Posterior cingulate gyrus (tissue), 11 donors: Measurements from ENCODE around the gene NIPAL4.
A peak's percentile ranks its signal among the peaks of the same experiment; 100 is the strongest.
"Not testable (repeated sequence)": the region's sequence is repeated elsewhere in the genome, so short reads cannot be mapped to it uniquely, and the experiment has no call there.

Experiments used
- DNase-seq, 10 donors: peaks; one replicate each; pipeline versions ENCODE4 v3.0.0 to v3.0.0-alpha.2; 2020 to 2021; ENCODE audit warnings: mixed read lengths in 3 of 10
- intact Hi-C: fragments of 100-400 bp; cut with DNase I; formaldehyde crosslinking; loops from one replicate; pipeline ENCODE4 v1.15.1; 2023

Gene NIPAL4

DNA sequence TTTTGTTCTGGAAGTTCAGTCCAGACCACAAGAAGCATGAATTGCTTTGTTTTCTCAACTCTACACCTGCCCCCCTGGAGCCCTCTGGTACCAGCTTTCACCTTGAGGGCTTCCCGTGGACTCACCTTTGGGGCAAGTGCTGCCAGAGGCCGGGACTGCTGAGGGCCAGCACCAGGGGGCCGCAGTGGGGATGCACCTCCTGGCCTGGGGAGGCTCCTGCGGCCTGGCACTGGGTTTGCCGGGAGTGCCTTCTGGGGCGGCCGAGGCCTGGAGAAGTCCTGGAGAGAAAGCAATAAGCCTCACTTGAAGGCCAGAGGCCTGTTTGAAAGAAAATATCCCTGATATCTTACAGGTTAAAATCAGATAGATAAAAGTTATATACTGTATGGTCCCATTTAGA, 21.7 kb downstream of the NIPAL4 start:
- intact Hi-C loops = no loop called here
- no peak for DNase-seq

GRCh38 chr5:157482702-157483101, 22.7 kb downstream of the NIPAL4 start:
- intact Hi-C loops, DNase-seq: not testable (repeated sequence)

DNA sequence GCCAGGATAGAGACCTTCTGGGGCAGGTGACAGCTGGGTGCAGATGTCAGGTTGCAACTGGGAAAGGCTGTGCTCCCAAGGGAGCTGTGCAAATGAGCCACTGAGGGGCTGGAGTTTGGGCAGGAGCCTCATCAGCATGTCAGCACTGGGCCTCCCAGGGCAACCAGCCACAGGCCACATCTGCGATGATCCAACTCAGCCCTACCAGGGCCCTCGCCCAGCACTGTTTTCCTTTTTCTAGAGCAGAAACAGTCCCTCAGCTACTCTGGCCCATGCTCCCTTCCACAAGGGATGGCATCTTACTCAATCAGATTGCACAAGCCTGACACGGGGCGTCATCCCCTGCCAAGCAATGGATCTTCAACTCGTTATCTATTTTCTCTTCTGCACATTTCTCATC, 24.8 kb downstream of the NIPAL4 start:
- intact Hi-C loops = no loop called here
- DNase-seq = peak in 5 of 10 donors; percentile 19 to 90 (median 43)

DNA sequence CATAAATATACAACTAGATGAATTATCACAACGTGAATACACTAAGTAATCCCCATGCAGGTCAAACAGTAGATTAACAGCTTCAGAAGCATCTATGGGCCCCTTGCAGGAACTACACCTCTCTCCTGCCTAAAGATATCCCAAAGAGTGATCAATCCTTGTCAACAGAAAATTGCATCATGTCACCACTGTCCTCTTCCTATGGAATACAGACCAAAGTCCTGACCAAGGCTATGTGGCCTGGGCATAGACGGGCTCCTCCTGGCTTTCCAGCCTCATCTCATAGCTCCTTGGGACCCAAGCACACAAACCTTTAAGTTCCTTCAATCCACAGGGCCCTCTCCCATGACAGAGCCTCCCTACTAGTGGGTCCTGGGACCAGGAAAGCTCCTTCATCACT, 25.3 kb downstream of the NIPAL4 start:
- intact Hi-C loops = no loop called here

GRCh38 chr5:157485811-157486210, 25.8 kb downstream of the NIPAL4 start:
- intact Hi-C loops = no loop called here
- DNase-seq = no peak

More for the DNA sequence above, 25.3 kb downstream of the NIPAL4 start:
- no peak for DNase-seq

- intact Hi-C loops = no loop called here
- DNase-seq = no peak
Observed at GRCh38 chr5:157486221-157486681, 26.2 kb downstream of the NIPAL4 start.

- intact Hi-C loops = no loop called here
Observed at GRCh38 chr5:157486861-157487260, 26.8 kb downstream of the NIPAL4 start.

DNA sequence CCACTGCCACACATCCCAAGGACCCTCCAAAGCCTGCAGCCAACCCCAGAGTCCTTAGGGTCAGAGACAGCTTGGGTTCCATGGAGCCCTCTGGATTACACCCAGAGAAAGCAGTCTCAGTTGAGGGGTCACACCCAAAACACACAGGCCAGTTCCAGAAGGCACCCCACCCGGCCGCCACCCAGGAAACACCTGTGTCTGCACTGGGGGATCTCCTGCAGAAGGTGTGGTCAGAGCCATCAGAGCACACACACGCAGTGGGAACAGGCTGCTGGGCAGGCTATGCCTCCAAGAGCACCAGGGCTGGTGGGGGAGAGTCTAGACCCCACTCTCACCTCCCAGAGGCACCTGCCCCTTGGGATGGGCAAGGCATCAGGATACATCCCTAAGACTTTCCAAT, 27.3 kb downstream of the NIPAL4 start:
- intact Hi-C loops = no loop called here

More at GRCh38 chr5:157486861-157487260, 26.8 kb downstream of the NIPAL4 start:
- no peak for DNase-seq

GRCh38 chr5:157491471-157491995, 31.5 kb downstream of the NIPAL4 start:
- DNase-seq = peak in 1 of 10 donors; percentile 40
- intact Hi-C loops = no loop called here

More for the DNA sequence above, 27.3 kb downstream of the NIPAL4 start:
- no peak for DNase-seq

GRCh38 chr5:157492886-157493285, 32.9 kb downstream of the NIPAL4 start:
- DNase-seq = no peak
- intact Hi-C loops = no loop called here

DNA sequence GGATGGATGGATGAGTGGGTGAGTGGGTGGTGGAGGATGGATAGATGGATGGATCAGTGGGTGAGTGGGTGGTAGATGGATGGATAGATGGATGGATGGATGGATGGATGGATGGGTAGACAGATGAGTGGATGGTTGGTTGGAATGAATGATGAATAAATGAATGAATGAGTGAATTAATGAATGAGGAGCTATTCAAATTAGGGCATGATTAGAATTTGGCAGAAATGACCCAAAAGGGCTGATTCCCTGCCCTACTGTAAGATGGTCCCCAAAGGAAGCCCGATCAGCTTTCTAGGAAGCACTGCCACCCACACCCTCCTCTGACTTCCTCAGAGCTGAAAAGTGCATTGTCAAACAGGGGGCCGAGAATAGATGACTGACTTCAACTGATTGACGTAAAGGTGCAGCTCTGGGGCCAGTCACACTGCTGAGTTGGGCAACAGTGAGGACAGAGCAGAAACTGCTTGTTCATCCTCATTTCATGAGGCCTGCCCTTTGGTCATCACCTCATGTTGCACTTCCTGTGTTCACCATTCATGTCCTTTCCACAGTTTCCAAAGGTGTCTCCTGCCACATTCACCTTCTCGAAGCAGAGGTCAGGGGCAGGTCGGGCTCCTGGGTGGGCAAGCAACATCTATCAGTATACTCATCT, 34.3 kb downstream of the NIPAL4 start:
- no peak for DNase-seq

DNA sequence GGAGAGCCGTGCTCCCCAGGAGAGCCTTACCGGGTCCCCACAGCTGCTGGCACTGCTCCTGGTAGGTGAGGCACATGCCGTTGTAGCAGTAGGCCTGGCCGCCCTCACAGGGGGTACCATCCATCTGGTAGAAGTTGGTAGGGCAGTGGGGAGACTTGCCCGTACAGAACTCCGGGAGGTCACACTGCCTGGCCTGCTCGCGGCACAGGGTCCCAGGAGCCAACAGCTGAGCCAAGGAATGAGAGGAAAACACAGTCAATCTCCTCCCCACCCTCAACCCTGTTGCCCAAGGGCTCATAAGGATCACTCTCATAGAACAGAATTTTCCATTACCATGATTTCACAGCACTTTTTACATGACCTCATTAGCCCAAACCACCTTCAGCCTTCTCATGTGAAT, 36.9 kb downstream of the NIPAL4 start:
- DNase-seq = no peak
- intact Hi-C loops = no loop called here

More for the DNA sequence above, 34.3 kb downstream of the NIPAL4 start:
- intact Hi-C loops = no loop called here

- intact Hi-C loops = no loop called here
- no peak for DNase-seq
Observed at GRCh38 chr5:157497875-157498611, 38.0 kb downstream of the NIPAL4 start.

GRCh38 chr5:157502143-157502647, 42.2 kb downstream of the NIPAL4 start:
- no peak for DNase-seq
- intact Hi-C loops = no loop called here

DNA sequence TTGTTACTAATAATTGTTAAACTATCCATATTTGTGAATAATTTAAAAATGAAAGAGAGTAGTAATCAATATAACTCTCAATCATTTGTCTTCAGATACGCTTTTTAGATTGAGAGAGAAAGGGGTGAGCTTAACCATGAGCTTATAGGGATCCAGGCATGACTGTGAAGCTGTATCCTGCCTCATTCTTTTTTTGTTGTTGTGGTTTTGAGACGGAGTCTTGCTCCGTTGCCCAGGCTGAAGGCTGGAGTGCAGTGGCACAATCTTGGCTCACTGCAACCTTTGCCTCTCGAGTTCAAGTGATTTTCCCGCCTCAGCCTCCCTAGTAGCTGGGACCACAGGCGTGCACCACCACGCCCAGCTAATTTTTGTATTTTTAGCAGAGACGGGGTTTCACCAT, 44.0 kb downstream of the NIPAL4 start:
- intact Hi-C loops = no loop called here
- no peak for DNase-seq

- intact Hi-C loops = no loop called here
- DNase-seq = no peak
Observed at GRCh38 chr5:157505496-157505895, 45.5 kb downstream of the NIPAL4 start.

DNA sequence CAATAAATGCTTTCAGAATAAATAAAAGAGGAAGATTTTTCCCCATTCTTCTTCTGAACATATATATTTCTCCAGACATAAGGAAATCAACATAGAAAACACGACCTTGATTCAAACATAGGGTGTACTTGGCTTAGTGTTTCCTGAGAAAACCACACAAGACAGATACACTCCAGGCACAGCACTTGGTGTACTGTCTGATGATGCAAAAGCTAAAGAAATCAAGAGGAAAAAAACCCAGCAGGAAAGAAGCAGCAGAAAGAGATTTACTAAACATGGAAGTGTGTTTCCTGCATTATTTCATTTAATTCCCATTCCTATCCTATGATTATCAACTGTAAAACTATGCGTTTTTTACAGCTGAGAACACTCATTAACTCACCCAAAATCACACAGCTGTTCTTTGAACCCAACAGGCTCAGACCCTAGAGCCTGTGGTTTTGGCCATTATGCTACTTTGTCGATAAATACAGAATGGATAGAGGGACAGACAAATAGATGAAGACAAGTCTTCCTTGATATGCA, 46.1 kb downstream of the NIPAL4 start:
- DNase-seq = no peak
- intact Hi-C loops = no loop called here

DNA sequence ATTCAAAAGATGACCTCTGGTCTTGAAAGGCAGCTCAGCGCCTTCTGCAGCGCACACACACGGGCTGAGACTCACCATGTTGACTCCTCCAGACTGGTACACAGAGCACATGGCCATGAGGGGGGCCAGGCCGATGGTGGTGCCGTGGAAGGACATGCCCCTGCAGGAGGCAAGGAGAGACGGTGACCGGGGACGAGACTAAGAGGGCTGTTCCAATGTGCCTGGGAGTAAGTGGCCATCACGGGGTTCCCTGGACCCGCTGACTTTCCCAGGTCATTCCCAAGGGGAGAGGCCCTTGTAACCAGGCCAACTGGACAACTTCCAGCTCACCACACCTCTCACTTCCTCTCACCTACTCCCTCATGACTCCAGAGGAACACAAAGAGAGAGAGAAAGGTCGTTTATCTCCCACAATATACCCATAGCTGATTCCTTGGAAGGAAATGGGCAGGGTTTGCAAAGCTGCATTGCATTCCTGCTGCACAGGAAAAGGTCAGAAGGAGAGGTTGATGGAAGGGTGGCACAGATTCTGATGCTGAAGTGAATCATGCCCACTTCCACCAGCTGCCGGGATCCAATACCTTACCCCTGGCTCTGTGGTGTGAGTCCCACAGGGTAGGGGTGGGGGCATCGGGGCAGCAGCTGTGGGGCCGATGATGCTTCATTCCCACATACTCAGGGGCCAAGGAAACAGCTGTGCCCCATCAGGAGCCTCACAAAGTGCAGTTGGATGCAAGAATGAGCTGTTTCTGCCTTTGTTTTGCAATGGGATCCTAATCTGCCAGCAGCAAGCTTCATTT, 47.2 kb downstream of the NIPAL4 start:
- intact Hi-C loops = no loop called here
- DNase-seq = peak in 1 of 10 donors; percentile 62

DNA sequence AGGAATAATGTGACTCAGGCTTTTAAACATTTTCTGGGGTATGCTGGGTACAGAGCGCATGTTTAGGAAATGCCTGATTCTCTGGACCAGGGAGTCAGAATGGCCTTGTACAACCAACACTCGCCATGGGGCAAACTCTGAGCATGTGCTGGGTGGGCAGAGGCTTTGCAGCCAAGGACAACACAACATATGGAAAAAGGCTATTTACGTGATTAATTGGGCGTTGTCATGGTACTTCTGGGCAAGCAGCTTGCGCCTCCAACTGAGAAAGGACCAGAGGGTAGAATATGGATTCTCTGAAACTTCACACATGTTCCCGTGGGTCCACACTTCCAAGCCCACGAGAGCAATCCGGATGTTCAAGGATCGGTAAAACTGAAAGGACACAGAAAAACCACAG, 49.1 kb downstream of the NIPAL4 start:
- intact Hi-C loops = no loop called here
- DNase-seq = no peak

DNA sequence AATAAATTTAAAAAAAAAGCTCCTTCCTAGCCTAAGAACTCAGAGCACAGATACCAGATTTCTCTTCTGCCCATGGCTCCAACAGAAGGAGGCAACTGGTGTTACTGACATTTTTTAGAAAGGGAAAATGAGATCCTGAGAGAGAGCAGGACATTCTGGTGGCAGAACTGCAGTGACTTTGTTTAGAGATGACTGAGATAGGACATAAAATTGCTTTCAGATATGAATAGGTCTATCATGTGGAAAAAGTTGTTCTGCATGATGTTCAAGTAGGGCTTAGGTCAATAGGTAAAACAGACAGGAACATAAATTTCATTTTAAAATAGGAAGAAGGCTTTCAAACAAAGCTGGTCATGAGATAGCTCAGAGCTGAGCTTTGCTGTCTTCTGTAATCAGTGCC, 49.6 kb downstream of the NIPAL4 start:
- intact Hi-C loops = no loop called here
- no peak for DNase-seq
